ENCODE measurements around the gene MYO18B.

Gene MYO18B

DNA sequence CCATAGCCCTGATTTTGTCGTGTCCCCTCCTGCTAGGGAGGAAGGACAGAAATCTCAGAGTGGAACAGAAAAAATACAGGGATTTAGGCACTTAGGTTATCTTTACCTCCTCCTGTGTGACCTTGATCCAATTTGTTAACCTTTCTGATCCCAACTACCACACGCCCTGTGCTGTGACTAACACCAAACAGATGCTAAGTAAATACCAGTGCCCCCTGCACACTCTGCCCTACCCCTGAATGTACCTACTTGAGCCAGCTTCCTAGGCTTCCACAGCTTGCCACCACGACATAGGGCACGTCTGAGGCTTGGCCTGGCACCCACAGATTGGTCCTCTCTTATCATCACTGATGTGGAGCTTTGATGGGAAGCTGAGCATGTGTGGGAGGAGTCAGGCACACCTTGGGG is 9.2 kb downstream of the MYO18B start:
- H3K36me3 Mint-ChIP-seq = no peaks in the 10 kb centered on the region
- no peaks in the 10 kb centered on the region for H3K9me3 Mint-ChIP-seq
- no peak overlapping the region for H3K4me3 Mint-ChIP-seq
- H3K27ac Mint-ChIP-seq = no peak overlapping the region
- H3K4me1 Mint-ChIP-seq = no peaks in the 10 kb centered on the region
- peaks cover 1% of the 10 kb centered on the region for H3K27me3 Mint-ChIP-seq

DNA sequence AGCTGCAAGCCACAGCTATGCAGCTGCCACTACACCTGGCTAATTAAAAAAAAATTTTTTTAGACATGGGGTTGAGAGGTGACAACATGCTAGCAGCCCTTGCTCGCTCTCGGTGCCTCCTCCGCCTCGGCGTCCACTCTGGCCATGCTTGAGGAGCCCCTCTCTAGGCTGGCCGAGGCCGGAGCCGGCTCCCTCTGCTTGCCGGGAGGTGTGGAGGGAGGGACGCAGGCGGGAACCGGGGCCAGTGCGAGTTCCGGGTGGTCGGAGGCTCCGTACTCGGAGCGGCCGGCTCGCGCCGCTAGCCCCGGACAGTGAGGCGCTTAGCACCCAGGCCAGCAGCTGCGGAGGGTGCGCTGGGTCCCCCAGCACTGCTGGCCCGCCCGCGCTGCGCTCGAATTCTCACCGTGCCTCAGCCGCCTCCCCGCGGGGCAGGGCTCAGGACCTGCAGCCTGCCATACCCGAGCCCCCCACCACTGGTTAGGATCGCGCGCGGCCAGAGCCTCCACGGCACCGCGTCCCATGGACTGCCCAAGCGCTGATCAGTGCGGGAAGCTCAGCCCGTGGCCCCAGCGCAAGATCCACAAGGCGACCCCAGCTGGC is 10.7 kb downstream of the MYO18B start:
- H3K36me3 Mint-ChIP-seq = no peaks in the 10 kb centered on the region
- no peak overlapping the region for H3K27ac Mint-ChIP-seq
- peaks cover 1% of the 10 kb centered on the region for H3K27me3 Mint-ChIP-seq
- H3K4me3 Mint-ChIP-seq = no peak overlapping the region
- H3K4me1 Mint-ChIP-seq = no peaks in the 10 kb centered on the region
- H3K9me3 Mint-ChIP-seq = no peaks in the 10 kb centered on the region

DNA sequence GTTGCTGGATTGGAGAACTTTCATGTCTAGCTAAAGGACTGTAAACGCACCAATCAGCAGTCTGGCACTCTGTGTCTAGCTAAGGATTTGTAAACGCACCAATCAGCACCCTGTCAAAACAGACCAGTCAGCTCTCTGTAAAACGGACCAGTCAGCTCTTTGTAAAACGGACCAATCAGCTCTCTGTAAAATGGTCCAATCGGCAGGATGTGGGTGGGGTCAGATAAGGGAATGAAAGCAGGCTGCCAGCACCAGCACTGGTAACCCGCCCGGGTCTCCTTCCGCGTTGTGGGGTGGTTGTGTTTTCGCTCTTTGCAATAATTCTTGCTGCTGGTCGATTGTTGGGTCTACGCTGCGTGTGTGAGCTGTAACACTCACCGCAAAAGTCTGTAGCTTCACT is 11.3 kb downstream of the MYO18B start:
- Mint-ChIP-seq H3K9me3 (no peaks in the 10 kb centered on the region), H3K36me3 (no peaks in the 10 kb centered on the region), H3K27me3 (peaks cover 1% of the 10 kb centered on the region), H3K4me1 (no peaks in the 10 kb centered on the region), H3K4me3 (no peak overlapping the region), H3K27ac (no peak overlapping the region)

DNA sequence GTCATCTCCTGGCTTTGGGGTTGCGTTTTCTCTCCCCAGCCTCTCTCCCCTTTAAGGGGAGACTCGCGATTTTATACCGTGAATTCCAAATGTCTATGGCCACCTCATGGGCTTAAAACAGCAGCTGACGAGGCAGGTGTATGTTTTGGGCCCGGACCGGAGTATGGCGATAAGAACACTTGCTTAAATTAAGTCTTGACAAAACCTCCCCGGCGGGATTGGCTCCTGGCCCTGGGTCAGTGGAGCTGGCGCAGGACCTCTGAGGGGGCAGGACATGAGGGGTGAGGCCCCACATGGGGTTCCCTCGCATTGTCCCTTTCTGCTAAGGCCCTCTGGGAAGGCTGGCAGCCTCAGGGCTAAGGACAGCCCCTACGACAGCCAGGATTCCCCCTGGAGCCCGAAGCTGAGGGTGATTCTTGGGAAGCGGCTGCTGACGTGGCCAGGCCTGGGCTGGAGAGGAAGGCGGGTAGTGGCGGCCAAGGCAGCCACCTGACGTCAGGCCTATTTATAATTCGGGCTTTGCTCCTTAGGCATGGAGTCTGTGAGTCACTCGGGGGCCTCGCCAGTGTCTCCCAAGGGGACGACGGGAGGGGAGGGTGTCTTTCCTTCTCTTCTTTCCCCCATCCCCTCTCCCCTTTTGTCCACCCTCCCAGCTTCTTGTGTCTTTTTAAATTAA is 12.7 kb downstream of the MYO18B start:
- Mint-ChIP-seq H3K27me3 (peaks cover 1% of the 10 kb centered on the region), H3K9me3 (no peaks in the 10 kb centered on the region), H3K36me3 (no peaks in the 10 kb centered on the region), H3K4me1 (no peaks in the 10 kb centered on the region), H3K4me3 (no peak overlapping the region), H3K27ac (no peak overlapping the region)

DNA sequence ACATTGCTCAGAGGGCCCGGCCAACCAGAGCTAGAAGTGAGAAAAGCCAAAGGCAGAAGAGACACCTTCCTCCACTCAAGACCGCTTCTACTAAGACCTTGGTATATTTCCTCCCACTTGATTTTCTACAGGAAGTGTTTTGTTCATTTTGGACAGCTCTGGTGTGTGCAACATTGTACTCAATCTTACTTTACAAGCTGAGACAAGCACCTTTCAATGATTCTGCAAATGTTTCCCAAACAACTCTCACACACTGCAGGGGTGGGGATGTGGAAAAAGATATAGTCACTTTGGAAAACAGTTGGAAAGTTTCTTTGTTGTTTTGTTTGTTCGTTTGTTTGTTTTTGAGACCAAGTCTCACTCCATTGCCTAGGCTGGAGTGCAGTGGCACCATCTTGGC is 15.7 kb downstream of the MYO18B start:
- Mint-ChIP-seq H3K9me3 (no peaks in the 10 kb centered on the region), H3K27me3 (peaks cover 1% of the 10 kb centered on the region), H3K36me3 (no peaks in the 10 kb centered on the region), H3K4me3 (no peak overlapping the region), H3K27ac (no peak overlapping the region), H3K4me1 (no peaks in the 10 kb centered on the region)

DNA sequence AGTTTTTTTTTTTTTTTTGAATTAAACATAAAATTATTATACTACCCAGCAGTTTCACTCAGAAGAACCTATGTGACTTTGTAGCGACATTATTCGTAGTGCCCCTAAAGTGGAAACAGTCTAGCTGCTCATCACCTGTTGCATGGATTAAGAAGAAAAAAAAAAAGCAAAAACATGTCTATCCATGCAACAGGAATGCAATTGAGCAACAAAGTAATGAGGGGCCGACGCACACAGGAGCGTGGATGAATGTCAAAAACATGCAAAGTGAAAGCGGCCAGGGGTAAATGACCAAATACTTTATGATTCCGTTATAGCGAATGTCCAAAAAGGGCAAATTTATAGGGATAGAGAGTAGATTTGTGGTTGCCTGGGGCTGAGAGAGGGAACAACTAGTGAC is 16.3 kb downstream of the MYO18B start:
- H3K4me3 Mint-ChIP-seq = no peak overlapping the region

DNA sequence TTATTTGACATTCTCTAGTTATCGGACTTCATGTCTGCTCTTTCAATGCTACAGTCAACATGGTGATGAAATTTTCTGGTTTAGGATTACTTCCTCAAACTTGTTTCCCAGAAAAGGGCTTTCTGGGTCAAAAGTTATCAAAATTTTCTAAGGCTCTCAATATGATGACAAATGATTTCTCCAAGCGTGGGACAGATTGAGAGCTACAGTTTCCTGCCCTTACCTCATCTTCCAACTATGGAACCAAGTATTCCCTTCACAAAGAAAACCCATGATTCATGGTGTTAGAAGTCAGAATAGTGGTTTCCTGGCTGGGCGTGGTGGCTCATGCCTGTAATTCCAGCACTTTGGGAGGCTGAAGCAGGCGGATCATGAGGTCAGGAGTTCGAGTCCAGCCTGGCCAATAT is 17.8 kb downstream of the MYO18B start:
- Mint-ChIP-seq H3K27ac (no peak overlapping the region), H3K9me3 (no peaks in the 10 kb centered on the region), H3K4me3 (no peak overlapping the region), H3K4me1 (no peaks in the 10 kb centered on the region), H3K27me3 (peaks cover 1% of the 10 kb centered on the region), H3K36me3 (no peaks in the 10 kb centered on the region)

More for the DNA sequence above, 16.3 kb downstream of the MYO18B start:
- Mint-ChIP-seq H3K27me3 (peaks cover 1% of the 10 kb centered on the region), H3K27ac (no peak overlapping the region), H3K4me1 (no peaks in the 10 kb centered on the region), H3K36me3 (no peaks in the 10 kb centered on the region), H3K9me3 (no peaks in the 10 kb centered on the region)

DNA sequence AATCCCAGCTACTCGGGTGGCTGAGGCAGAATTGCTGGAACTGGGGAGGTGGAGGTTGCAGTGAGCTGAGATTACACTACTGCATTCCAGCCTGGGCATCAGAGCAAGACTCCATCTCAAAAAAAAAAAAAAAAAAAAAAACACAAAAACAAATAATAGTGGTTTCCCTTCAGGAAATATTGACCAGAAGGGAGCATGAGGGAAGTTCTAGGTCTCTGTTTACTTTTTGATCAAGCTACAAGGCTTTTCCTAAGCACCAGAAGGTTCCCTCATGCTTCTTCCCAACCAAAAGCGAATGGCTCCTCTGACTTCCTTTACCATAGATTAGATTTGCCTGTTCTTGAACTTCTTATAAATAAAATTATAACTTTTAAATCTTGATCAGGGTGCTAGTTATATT is 18.3 kb downstream of the MYO18B start:
- H3K36me3 Mint-ChIP-seq = no peaks in the 10 kb centered on the region
- no peaks in the 10 kb centered on the region for H3K9me3 Mint-ChIP-seq
- no peak overlapping the region for H3K27ac Mint-ChIP-seq
- H3K27me3 Mint-ChIP-seq = peaks cover 1% of the 10 kb centered on the region
- H3K4me1 Mint-ChIP-seq = no peaks in the 10 kb centered on the region
- no peak overlapping the region for H3K4me3 Mint-ChIP-seq

DNA sequence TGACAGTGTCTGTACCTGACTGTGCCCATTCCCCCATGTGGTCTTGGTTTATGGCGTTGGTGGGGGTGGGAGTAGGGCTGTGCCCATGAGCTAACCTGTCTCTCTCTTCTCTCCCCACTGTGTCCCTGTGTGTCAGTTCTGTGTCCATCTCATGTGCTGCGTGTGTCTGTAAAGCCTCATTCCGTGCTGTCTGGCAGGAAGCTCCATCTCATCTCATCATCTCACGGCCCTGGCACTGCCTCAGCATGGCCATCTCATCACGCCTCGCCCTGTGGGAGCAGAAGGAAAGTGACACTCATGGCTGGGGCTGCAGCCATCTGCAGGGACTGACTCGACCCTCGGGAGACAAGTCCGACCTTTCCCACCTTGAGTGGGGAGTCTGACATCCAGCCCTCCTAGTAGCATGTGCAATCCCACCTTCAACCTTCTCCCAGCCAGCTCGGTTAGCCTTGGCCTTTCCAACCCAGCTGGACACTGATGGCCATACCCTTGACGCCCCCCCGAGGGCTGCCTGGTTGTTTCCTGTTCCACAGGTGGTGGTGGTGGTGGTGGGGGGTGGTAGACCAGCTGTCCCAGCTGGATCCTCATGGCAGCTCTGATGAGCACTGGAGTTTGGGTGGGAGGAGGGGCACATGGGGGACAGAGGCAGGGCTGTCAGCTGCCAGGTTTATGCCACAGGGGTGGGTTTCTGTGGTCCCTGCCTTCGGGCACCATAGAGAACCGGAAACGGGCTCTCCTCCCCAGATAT is 19.0 kb downstream of the MYO18B start:
- Mint-ChIP-seq H3K9me3 (no peaks in the 10 kb centered on the region), H3K36me3 (no peaks in the 10 kb centered on the region), H3K4me3 (no peak overlapping the region), H3K27ac (no peak overlapping the region), H3K4me1 (no peaks in the 10 kb centered on the region), H3K27me3 (peaks cover 1% of the 10 kb centered on the region)

DNA sequence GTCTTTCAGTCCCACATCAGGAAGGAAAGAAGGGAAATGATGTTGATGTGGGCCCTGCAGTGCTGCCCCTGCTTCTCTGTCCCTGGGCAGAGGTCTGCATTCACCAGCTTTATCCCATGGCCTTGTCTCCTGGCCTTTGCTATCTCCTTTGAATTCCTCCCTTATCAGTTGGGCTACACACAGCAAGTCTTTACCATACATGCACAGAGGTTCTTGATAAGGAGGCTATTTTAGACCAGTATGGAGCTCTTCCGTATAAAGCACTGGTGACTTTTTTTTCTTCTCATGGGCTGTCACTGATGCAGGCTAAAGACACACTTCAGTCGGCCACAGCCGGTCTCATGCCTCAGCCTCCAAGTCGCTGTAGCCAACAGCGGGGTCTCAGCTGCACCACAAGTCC is 20.2 kb downstream of the MYO18B start:
- Mint-ChIP-seq H3K9me3 (peaks cover 7% of the 10 kb centered on the region), H3K36me3 (no peaks in the 10 kb centered on the region)

DNA sequence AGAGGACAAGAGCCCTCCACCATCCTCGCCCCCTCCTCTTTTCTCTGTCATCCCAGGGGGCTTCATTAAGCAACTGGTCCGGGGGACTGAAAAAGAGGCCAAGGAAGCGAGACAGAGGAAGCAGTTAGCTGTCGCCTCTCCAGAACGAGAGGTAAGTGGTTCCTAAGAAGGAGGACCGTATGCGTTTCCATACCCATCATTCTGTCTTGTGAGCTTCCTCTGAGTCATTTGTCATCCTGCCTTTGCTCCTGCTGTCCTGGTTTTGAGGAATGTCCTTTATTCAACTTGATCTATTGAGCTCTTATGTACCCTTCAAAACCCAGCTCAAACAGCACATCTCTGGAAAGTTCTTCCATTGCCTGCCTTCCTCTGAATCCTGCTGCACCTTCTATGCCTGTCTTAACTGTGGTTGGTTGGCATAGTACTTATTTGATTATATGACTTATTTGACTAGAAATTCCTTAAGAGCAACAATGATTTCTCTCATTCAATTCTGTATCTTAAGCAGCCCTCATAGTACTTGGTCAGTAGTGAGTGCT is 21.3 kb downstream of the MYO18B start:
- Mint-ChIP-seq H3K27ac (no peak overlapping the region), H3K9me3 (peaks cover 7% of the 10 kb centered on the region), H3K36me3 (no peaks in the 10 kb centered on the region), H3K27me3 (peaks cover 1% of the 10 kb centered on the region), H3K4me3 (no peak overlapping the region), H3K4me1 (no peaks in the 10 kb centered on the region)

More for the DNA sequence above, 20.2 kb downstream of the MYO18B start:
- Mint-ChIP-seq H3K4me3 (no peak overlapping the region), H3K27ac (no peak overlapping the region), H3K4me1 (no peaks in the 10 kb centered on the region), H3K27me3 (peaks cover 1% of the 10 kb centered on the region)

DNA sequence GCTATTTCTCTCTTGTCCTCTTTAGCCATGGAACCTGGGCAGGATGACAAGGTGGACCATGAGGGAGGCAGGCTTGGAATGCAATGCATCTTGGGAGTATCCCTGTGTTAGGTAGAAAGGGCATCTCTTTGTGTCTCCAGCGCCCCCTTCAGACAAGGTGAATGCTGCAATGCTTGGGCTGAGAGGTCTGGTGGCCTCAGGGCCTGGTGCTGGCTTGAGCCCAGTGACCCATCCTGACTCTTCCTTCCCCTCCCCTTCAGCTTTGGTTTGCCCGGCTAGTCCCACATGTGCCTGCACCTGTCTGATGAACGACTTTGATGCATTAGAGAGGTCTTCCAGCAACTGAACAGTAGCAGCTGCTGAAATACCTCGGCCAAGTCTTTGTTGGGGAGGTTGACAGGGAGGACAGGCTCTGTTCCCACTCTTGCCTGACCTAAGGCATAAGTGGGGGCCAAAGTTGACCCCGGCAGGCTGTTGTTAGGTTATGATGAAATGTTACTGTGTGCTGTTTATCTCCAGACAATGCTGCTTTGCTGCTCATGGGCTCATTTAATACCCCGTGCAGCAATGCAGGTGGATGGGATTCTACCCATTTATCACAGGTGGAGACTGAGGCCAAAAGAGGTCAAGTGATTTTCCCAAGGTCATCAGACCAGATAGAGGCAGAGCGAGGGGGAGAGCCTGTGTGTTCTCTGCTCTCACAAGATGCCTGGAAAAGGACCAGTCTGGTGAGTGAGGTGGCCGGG is 22.5 kb downstream of the MYO18B start:
- no peak overlapping the region for H3K4me3 Mint-ChIP-seq
- no peak overlapping the region for H3K27ac Mint-ChIP-seq
- H3K4me1 Mint-ChIP-seq = no peaks in the 10 kb centered on the region
- no peaks in the 10 kb centered on the region for H3K36me3 Mint-ChIP-seq
- H3K27me3 Mint-ChIP-seq = peaks cover 1% of the 10 kb centered on the region
- peaks cover 7% of the 10 kb centered on the region for H3K9me3 Mint-ChIP-seq

DNA sequence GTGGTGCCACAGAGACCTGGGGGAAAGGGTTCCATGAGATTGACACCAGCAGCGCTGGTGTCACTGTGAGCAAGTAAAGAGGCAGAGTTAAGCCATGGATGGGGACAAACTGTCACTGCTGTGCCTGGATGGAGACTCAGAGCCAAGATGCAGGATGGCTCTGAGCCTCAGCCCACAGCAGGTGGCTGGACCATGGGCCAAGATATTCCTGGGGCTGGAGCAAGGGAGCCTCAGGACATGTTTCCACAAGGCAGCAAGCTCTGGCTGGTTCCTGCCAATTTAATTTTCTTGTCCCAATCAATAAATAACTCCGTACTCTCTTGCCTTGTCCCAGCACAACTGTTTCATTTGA is 23.0 kb downstream of the MYO18B start:
- H3K27ac Mint-ChIP-seq = no peak overlapping the region
- H3K27me3 Mint-ChIP-seq = peaks cover 1% of the 10 kb centered on the region
- H3K36me3 Mint-ChIP-seq = no peaks in the 10 kb centered on the region
- H3K4me1 Mint-ChIP-seq = no peaks in the 10 kb centered on the region
- no peak overlapping the region for H3K4me3 Mint-ChIP-seq
- H3K9me3 Mint-ChIP-seq = peaks cover 7% of the 10 kb centered on the region

DNA sequence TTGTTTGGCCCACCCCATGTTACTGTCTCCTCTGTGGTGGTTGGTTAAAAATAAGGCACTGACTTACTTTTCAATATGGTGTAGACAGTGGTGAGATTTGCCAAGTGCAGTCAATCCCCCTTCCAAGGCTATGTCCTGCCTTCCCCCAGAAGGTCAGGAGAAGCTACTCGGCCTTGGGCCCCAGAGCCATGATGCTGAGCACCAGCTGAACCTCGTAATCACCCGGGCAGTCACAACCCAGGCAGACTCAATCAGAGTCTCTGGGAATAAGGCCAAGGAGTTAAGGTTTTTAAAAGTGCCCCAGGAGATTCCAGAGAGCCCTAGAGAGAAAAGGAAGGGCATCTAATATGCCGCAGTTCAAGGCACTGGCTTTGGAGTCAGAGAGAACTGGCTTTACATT is 23.8 kb downstream of the MYO18B start:
- Mint-ChIP-seq H3K4me3 (no peak overlapping the region), H3K4me1 (no peaks in the 10 kb centered on the region), H3K9me3 (peaks cover 7% of the 10 kb centered on the region), H3K27me3 (peaks cover 1% of the 10 kb centered on the region), H3K27ac (no peak overlapping the region), H3K36me3 (no peaks in the 10 kb centered on the region)

DNA sequence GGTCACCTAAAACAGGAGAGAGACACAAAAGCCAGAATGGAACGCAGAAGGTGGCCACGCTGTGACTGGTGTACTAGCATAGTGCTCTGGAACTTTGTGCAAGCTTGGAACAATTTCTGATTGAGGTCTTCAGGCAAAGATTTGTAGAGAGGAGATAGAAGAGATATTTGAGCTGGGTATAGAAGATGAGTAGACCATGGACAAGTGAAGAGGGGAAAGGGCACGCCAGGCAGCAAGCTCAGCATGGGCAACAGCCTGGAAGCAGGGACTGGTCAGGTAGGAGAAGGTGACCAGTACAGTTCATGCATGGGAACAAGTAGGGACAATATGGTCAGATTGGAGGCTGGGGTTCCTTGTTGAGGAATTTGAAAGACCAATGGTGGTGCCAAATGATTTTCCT is 24.4 kb downstream of the MYO18B start:
- peaks cover 7% of the 10 kb centered on the region for H3K9me3 Mint-ChIP-seq
- H3K27me3 Mint-ChIP-seq = peaks cover 1% of the 10 kb centered on the region
- no peaks in the 10 kb centered on the region for H3K36me3 Mint-ChIP-seq
- H3K27ac Mint-ChIP-seq = no peak overlapping the region
- H3K4me1 Mint-ChIP-seq = no peaks in the 10 kb centered on the region
- no peak overlapping the region for H3K4me3 Mint-ChIP-seq

Data from activated naive CD4-positive, alpha-beta T cell treated with anti-CD3 and anti-CD28 coated beads, Interleukin-2, amount 50 U/mL, for 24 hours (primary cell).